Measurements from ENCODE around the gene GOT1.

DNA sequence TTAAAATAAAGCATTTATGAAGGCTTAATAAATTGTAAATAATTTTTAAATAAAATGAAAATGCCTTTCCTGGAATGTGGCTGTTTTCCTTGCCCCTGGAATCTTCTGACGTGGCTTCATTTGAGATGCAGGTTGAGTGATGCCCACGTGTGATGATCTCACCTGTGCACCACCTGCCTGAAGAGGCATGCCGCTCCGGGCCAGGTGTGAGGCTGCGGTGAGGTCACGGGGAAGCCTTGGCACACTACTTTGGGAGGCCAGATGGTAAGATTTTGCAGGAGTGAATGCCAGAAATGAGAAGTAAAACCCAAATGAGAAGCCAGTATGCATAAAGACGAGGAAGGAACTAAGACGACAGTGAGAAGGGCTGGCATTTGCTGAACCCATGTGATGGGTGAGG is 36.2 kb downstream of the GOT1 start:
- TF ChIP-seq, protein P1, sequence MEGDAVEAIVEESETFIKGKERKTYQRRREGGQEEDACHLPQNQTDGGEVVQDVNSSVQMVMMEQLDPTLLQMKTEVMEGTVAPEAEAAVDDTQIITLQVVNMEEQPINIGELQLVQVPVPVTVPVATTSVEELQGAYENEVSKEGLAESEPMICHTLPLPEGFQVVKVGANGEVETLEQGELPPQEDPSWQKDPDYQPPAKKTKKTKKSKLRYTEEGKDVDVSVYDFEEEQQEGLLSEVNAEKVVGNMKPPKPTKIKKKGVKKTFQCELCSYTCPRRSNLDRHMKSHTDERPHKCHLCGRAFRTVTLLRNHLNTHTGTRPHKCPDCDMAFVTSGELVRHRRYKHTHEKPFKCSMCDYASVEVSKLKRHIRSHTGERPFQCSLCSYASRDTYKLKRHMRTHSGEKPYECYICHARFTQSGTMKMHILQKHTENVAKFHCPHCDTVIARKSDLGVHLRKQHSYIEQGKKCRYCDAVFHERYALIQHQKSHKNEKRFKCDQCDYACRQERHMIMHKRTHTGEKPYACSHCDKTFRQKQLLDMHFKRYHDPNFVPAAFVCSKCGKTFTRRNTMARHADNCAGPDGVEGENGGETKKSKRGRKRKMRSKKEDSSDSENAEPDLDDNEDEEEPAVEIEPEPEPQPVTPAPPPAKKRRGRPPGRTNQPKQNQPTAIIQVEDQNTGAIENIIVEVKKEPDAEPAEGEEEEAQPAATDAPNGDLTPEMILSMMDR (IDR thresholded peaks at IDR 0.05): no peak
- TF ChIP-seq POLR2A (IDR thresholded peaks at IDR 0.05) (no peak), POLR2AphosphoS5 (IDR thresholded peaks at IDR 0.05; ENCODE audit: insufficient read depth in 1 of 2, low read depth in 1 of 2) (no peak)

Measured in vagina (tissue), 2 donors.